Measurements from ENCODE around the gene ACKR3.

DNA sequence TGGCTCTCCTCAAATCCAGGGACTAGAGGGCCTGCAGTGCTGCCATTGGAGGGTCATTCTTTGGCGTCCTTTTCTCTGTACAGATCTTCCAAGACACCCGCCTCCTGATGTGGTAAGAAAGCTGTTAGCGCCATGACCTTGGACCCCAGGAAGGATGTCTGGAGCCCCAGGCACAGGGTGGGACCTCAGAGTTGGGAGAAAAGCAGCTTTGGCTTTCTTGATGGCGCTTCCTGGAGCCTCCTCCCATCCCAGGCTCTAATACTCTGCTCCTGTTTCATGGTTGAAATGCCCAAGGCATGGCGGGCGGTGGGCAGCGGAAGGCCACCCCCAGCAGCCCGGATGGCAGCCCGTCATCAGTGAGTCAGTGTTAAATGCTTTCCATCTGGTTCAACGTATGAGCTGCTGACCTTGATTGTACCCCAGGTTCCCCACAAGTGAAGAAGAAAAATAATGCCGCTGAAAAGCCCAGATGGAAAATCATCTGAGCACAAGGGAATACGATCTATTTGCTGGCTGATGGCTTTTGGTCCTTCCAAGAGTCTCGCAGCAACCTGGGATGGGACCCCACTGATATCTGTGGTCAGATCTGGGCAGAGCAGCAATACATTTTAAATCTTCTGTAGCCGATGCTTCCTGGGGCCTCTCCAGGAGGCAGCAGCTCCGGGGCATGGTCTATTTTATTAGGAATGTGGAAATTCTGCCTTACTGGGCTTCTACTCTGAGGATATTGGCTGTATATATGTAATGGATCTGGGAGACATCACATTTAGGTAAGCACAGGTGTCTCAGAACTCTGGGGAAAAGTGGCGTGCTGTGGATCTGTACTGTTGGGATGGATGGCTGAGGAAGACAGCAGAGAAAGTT is 15.1 kb downstream of the ACKR3 start:
- TF ChIP-seq, protein P1, sequence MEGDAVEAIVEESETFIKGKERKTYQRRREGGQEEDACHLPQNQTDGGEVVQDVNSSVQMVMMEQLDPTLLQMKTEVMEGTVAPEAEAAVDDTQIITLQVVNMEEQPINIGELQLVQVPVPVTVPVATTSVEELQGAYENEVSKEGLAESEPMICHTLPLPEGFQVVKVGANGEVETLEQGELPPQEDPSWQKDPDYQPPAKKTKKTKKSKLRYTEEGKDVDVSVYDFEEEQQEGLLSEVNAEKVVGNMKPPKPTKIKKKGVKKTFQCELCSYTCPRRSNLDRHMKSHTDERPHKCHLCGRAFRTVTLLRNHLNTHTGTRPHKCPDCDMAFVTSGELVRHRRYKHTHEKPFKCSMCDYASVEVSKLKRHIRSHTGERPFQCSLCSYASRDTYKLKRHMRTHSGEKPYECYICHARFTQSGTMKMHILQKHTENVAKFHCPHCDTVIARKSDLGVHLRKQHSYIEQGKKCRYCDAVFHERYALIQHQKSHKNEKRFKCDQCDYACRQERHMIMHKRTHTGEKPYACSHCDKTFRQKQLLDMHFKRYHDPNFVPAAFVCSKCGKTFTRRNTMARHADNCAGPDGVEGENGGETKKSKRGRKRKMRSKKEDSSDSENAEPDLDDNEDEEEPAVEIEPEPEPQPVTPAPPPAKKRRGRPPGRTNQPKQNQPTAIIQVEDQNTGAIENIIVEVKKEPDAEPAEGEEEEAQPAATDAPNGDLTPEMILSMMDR (IDR thresholded peaks at IDR 0.05), result no peak
- no peak for TF ChIP-seq POLR2AphosphoS5 (IDR thresholded peaks at IDR 0.05)
- no peak for TF ChIP-seq POLR2A (IDR thresholded peaks at IDR 0.05; ENCODE audit: low read depth)
- no peak for TF ChIP-seq EP300 (IDR thresholded peaks at IDR 0.05)
